WTC11 (cell line): ENCODE measurements around the gene ZNF490.
"Not testable (repeated sequence)": the region's sequence is repeated elsewhere in the genome, so short reads cannot be mapped to it uniquely, and the experiment has no call there.

Source experiments
- CTCF ChIP-seq: fragments of 200-600 bp; IDR thresholded peaks from 2 replicates; pipeline ENCODE4 v1.8.0; 2022; ENCODE audit warnings: antibody characterized with exemption
- JUN ChIP-seq: sonication (generic); formaldehyde crosslinking; IDR thresholded peaks from 2 replicates; pipeline ENCODE4 v1.8.0; 2023; ENCODE audit warnings: mild to moderate bottlenecking, missing genetic modification reagents

DNA sequence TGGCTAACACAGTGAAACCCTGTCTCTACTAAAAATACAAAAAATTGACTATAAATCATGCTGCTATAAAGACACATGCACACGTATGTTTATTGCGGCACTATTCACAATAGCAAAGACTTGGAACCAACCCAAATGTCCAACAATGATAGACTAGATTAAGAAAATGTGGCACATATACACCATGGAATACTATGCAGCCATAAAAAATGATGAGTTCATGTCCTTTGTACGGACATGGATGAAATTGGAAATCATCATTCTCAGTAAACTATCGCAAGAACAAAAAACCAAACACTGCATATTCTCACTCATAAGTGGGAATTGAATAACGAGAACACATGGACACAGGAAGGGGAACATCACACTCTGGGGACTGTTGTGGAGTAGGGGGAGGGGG is 44.2 kb downstream of the ZNF490 start:
- not testable (repeated sequence) for TF ChIP-seq CTCF; JUN (CRISPR knock-in tag)
